ENCODE results near the gene FRRS1.
A peak's percentile ranks its signal among the peaks of the same experiment; 100 is the strongest.

FRRS1 gene

GRCh38 chr1:99727575-99728185 lies 38.8 kb downstream of the FRRS1 start:
- Histone ChIP-seq H3K4me3 (ENCODE audit: low read depth, low read length) (no peak overlapping the region), H3K27ac (peak overlapping the region; percentile 32), H3K36me3 (replicated peaks) (no peaks in the 10 kb centered on the region), H3K27me3 (replicated peaks) (no peaks in the 10 kb centered on the region)
- in situ Hi-C loops (cut with HindIII; ENCODE audit: low pct_ligation_motif_present, low sequenced_read_pairs) = no loop called here
- peak; percentile 92 for DNase-seq
- no peak for TF ChIP-seq CTCF (IDR thresholded peaks at IDR 0.05; ENCODE audit: low read depth, low read length, missing control alignments)

GRCh38 chr1:99726818-99727217 lies 39.6 kb downstream of the FRRS1 start:
- TF ChIP-seq CTCF (IDR thresholded peaks at IDR 0.05; ENCODE audit: low read depth, low read length, missing control alignments) = no peak
- Histone ChIP-seq H3K27ac (no peak overlapping the region), H3K27me3 (replicated peaks) (no peaks in the 10 kb centered on the region), H3K4me3 (ENCODE audit: low read depth, low read length) (no peak overlapping the region), H3K36me3 (replicated peaks) (no peaks in the 10 kb centered on the region)
- in situ Hi-C loops (cut with HindIII; ENCODE audit: low pct_ligation_motif_present, low sequenced_read_pairs) = no loop called here
- no peak for DNase-seq

GRCh38 chr1:99726407-99726806 lies 40.0 kb downstream of the FRRS1 start:
- DNase-seq = no peak
- TF ChIP-seq CTCF (IDR thresholded peaks at IDR 0.05; ENCODE audit: low read depth, low read length, missing control alignments) = no peak
- Histone ChIP-seq H3K4me3 (ENCODE audit: low read depth, low read length) (no peak overlapping the region), H3K27me3 (replicated peaks) (no peaks in the 10 kb centered on the region), H3K36me3 (replicated peaks) (no peaks in the 10 kb centered on the region), H3K27ac (no peak overlapping the region)
- in situ Hi-C loops (cut with HindIII; ENCODE audit: low pct_ligation_motif_present, low sequenced_read_pairs) = no loop called here

- in situ Hi-C loops (cut with HindIII; ENCODE audit: low pct_ligation_motif_present, low sequenced_read_pairs) = no loop called here
Observed at GRCh38 chr1:99725996-99726395, 40.4 kb downstream of the FRRS1 start.

GRCh38 chr1:99723251-99723650 lies 43.2 kb downstream of the FRRS1 start:
- no peak for DNase-seq
- H3K4me3 ChIP-seq (ENCODE audit: low read depth, low read length) = no peak overlapping the region
- H3K27me3 ChIP-seq (replicated peaks) = no peaks in the 10 kb centered on the region
- in situ Hi-C loops (cut with HindIII; ENCODE audit: low pct_ligation_motif_present, low sequenced_read_pairs) = no loop called here
- no peak overlapping the region for H3K27ac ChIP-seq
- no peaks in the 10 kb centered on the region for H3K36me3 ChIP-seq (replicated peaks)
- TF ChIP-seq CTCF (IDR thresholded peaks at IDR 0.05; ENCODE audit: low read depth, low read length, missing control alignments) = no peak

More at GRCh38 chr1:99725996-99726395, 40.4 kb downstream of the FRRS1 start:
- DNase-seq = no peak
- Histone ChIP-seq H3K27ac (no peak overlapping the region), H3K27me3 (replicated peaks) (no peaks in the 10 kb centered on the region), H3K4me3 (ENCODE audit: low read depth, low read length) (no peak overlapping the region), H3K36me3 (replicated peaks) (no peaks in the 10 kb centered on the region)
- no peak for TF ChIP-seq CTCF (IDR thresholded peaks at IDR 0.05; ENCODE audit: low read depth, low read length, missing control alignments)

GRCh38 chr1:99717005-99717404 lies 49.4 kb downstream of the FRRS1 start:
- no peak for DNase-seq
- H3K36me3 ChIP-seq (replicated peaks) = no peaks in the 10 kb centered on the region
- no peak overlapping the region for H3K4me3 ChIP-seq (ENCODE audit: low read depth, low read length)
- TF ChIP-seq CTCF (IDR thresholded peaks at IDR 0.05; ENCODE audit: low read depth, low read length, missing control alignments) = no peak
- in situ Hi-C loops (cut with HindIII; ENCODE audit: low pct_ligation_motif_present, low sequenced_read_pairs) = no loop called here
- H3K27ac ChIP-seq = no peak overlapping the region
- H3K27me3 ChIP-seq (replicated peaks) = no peaks in the 10 kb centered on the region
